ENCODE measurements around the gene TSPO.

DNA sequence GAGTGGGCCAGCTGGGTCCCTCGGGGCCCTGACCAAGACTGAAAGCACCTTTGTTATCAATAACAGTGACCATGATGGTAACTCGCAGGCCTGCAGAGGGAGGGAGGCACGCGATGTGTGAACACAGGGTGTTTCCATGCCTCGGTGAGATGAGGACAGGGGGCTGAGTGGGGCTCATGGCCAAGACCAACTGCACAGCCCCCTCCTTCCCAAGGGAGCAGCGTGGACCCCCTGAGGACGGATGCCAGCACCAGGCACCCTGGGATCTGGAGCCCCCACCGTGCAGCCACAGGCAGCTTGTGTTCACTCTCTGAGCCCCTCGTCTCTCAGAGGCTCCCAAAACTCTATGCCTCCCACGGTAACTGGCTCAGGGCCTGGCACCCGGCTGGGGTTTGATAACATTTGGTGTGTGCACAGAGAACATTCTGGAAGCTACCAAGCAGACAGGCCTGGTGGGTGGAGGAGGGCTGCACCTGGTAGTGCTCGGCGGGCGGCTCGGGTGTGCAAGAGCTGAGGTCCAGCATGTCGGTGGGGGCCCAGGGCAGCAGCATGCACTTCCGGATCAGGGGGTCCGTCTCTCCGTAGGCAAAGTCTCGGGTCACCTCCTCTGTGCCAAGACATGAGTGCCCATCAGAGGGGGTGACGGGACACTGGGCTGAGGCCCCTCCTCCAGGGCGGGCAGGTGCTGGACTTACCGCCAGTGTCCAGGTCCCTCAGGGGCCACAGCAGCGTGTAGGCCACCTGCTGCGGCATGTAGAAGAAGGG is 28.0 kb downstream of the TSPO start:
- TF ChIP-seq, protein P1, sequence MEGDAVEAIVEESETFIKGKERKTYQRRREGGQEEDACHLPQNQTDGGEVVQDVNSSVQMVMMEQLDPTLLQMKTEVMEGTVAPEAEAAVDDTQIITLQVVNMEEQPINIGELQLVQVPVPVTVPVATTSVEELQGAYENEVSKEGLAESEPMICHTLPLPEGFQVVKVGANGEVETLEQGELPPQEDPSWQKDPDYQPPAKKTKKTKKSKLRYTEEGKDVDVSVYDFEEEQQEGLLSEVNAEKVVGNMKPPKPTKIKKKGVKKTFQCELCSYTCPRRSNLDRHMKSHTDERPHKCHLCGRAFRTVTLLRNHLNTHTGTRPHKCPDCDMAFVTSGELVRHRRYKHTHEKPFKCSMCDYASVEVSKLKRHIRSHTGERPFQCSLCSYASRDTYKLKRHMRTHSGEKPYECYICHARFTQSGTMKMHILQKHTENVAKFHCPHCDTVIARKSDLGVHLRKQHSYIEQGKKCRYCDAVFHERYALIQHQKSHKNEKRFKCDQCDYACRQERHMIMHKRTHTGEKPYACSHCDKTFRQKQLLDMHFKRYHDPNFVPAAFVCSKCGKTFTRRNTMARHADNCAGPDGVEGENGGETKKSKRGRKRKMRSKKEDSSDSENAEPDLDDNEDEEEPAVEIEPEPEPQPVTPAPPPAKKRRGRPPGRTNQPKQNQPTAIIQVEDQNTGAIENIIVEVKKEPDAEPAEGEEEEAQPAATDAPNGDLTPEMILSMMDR (IDR thresholded peaks at IDR 0.05): no peak
- no peak for TF ChIP-seq POLR2A (IDR thresholded peaks at IDR 0.05)

Measured in heart left ventricle (tissue), 13 donors.